ENCODE results near the gene CDKN1B.

- TF ChIP-seq EZH2 (IDR thresholded peaks at IDR 0.05; ENCODE audit: insufficient read depth, poor library complexity, severe bottlenecking) (no peak), EZH2phosphoT487 (IDR thresholded peaks at IDR 0.05; ENCODE audit: insufficient read depth, low read depth) (no peak)
Observed at GRCh38 chr12:12748044-12748443, 30.9 kb downstream of the CDKN1B start.

Measured in GM23248 (cell line).